GM23338 (cell line): ENCODE data around the gene MAD1L1. TPM values are rescaled to one million over a fixed set of nuclear protein-coding genes. Genes with fewer than 3 reads are reported as not detected.

Source experiments
- ATAC-seq: fragments of 200-7000 bp; cut with Tn5 transposase; 3 replicates; pipeline ENCODE4 v1.9.1; 2020
- DNase-seq: peaks from one replicate; pipeline ENCODE4 v3.0.0-alpha.2; 2015; ENCODE audit warnings: low spot score
- H2AFZ ChIP-seq: fragments of 200-600 bp; sonication (generic); 2 replicates; pipeline ENCODE4 v1.8.0; 2016; ENCODE audit warnings: antibody characterized with exemption, mild to moderate bottlenecking, moderate library complexity
- H3F3A ChIP-seq: fragments of 200-600 bp; sonication (generic); replicated peaks from 2 replicates; pipeline ENCODE4 v1.8.0; 2017; ENCODE audit warnings: antibody characterized with exemption, mixed run types, low read depth
- H3K27ac ChIP-seq: fragments of 200-600 bp; sonication (generic); 2 replicates; pipeline ENCODE4 v1.6.1; 2016; ENCODE audit warnings: low read depth
- H3K27me3 ChIP-seq: fragments of 200-600 bp; sonication (generic); 2 replicates; pipeline ENCODE4 v1.8.0; 2016; ENCODE audit warnings: mild to moderate bottlenecking, mixed run types, moderate library complexity; ENCODE audit not compliant: insufficient read depth
- H3K36me3 ChIP-seq: fragments of 200-600 bp; sonication (generic); 2 replicates; pipeline ENCODE4 v1.8.0; 2016; ENCODE audit warnings: mild to moderate bottlenecking; ENCODE audit not compliant: insufficient read depth
- H3K4me1 ChIP-seq: fragments of 200-600 bp; sonication (generic); 2 replicates; pipeline ENCODE4 v1.8.0; 2016; ENCODE audit warnings: mild to moderate bottlenecking, moderate library complexity; ENCODE audit not compliant: insufficient read depth
- H3K4me2 ChIP-seq: fragments of 200-600 bp; sonication (generic); 2 replicates; pipeline ENCODE4 v1.7.1; 2017; ENCODE audit warnings: mixed run types
- H3K4me3 ChIP-seq: fragments of 200-600 bp; sonication (generic); 2 replicates; pipeline ENCODE4 v1.6.1; 2016; ENCODE audit warnings: mixed run types
- H3K79me2 ChIP-seq: fragments of 200-600 bp; sonication (generic); replicated peaks from 2 replicates; pipeline ENCODE4 v1.8.0; 2017; ENCODE audit warnings: mild to moderate bottlenecking; ENCODE audit not compliant: insufficient read depth
- H3K9me2 ChIP-seq: fragments of 200-600 bp; sonication (generic); 2 replicates; pipeline ENCODE4 v1.8.0; 2017; ENCODE audit not compliant: insufficient read depth
- H4K20me1 ChIP-seq: fragments of 200-600 bp; sonication (generic); replicated peaks from 2 replicates; pipeline ENCODE4 v1.8.0; 2017; ENCODE audit warnings: mild to moderate bottlenecking; ENCODE audit not compliant: insufficient read depth
- H3K27ac Mint-ChIP-seq: 2 replicates; pipeline ENCODE4 v1.8.0; 2020; ENCODE audit warnings: inconsistent platforms, mild to moderate bottlenecking, moderate library complexity, mixed read lengths
- H3K27me3 Mint-ChIP-seq: 3 replicates; pipeline ENCODE4 v1.8.0; 2022; ENCODE audit warnings: low read depth, mild to moderate bottlenecking, moderate library complexity, mixed read lengths, inconsistent platforms; ENCODE audit not compliant: insufficient read depth, poor library complexity
- H3K36me3 Mint-ChIP-seq: 3 replicates; pipeline ENCODE4 v1.8.0; 2021; ENCODE audit warnings: low read depth, mild to moderate bottlenecking, inconsistent platforms, moderate library complexity, mixed read lengths
- H3K4me1 Mint-ChIP-seq: 3 replicates; pipeline ENCODE4 v1.8.0; 2020; ENCODE audit warnings: mild to moderate bottlenecking, inconsistent platforms, mixed read lengths
- H3K4me3 Mint-ChIP-seq: 3 replicates; pipeline ENCODE4 v1.8.0; 2021; ENCODE audit warnings: moderate library complexity, mild to moderate bottlenecking, inconsistent platforms, mixed read lengths
- H3K9me3 Mint-ChIP-seq: 3 replicates; pipeline ENCODE4 v1.8.0; 2020; ENCODE audit warnings: moderate library complexity, mild to moderate bottlenecking, inconsistent platforms, mixed read lengths
- CREB1 ChIP-seq: fragments of 250-450 bp; sonication (Bioruptor Pico); IDR thresholded peaks from 2 replicates; pipeline ENCODE4 v1.5.0; 2020; ENCODE audit warnings: low read depth, mild to moderate bottlenecking, moderate library complexity
- ETS1 ChIP-seq: IDR thresholded peaks from 2 replicates; pipeline ENCODE4 v1.6.1; 2016; ENCODE audit warnings: antibody characterized with exemption
- EZH2 ChIP-seq: fragments of 200-600 bp; sonication (generic); IDR thresholded peaks from one replicate; pipeline ENCODE4 v1.8.0; 2017; ENCODE audit warnings: antibody characterized with exemption, mild to moderate bottlenecking, low read depth; ENCODE audit not compliant: unreplicated experiment
- EZH2phosphoT487 ChIP-seq: fragments of 200-600 bp; sonication (generic); IDR thresholded peaks from one replicate; pipeline ENCODE4 v1.8.1; 2018; ENCODE audit warnings: antibody characterized with exemption; ENCODE audit not compliant: unreplicated experiment
- JUNB ChIP-seq: IDR thresholded peaks from one replicate; pipeline ENCODE4 v1.6.1; 2016; ENCODE audit warnings: antibody characterized with exemption; ENCODE audit not compliant: unreplicated experiment
- NANOG ChIP-seq: IDR thresholded peaks from 2 replicates; pipeline ENCODE4 v1.6.1; 2016; ENCODE audit warnings: antibody characterized with exemption, borderline replicate concordance
- STAT1 ChIP-seq: IDR thresholded peaks from one replicate; pipeline ENCODE4 v1.6.1; 2016; ENCODE audit warnings: antibody characterized with exemption; ENCODE audit not compliant: unreplicated experiment
- ZNF331 ChIP-seq: fragments of 250-450 bp; sonication (Bioruptor Pico); IDR thresholded peaks from 2 replicates; pipeline ENCODE4 v1.5.0; 2020; ENCODE audit warnings: low read depth, mild to moderate bottlenecking, moderate library complexity
- polyA plus RNA-seq: library from polyadenylated mRNA; unstranded; fragments of >200 nt; fragmentation: Nextera tagmentation; extraction: Ambion mirVana; gene quantifications from 2 replicates; pipeline ENCODE4 v1.2.1, GENCODE V29; 2016
- total RNA-seq: library from RNA; depleted of rRNA; stranded (reverse); fragments of >200 nt; shearing (Covaris generic); gene quantifications from 2 replicates; pipeline ENCODE4 v1.2.3, GENCODE V29; 2014
- TF ChIP-seq, protein P1 (sequence below): IDR thresholded peaks from one replicate; pipeline ENCODE4 v1.6.1; 2018; ENCODE audit warnings: antibody characterized with exemption; ENCODE audit not compliant: unreplicated experiment
- TF ChIP-seq, protein P2 (sequence below), 2 experiments: fragments of 200-600 bp in 1 of 2; sonication (generic) in 1 of 2; conservative IDR thresholded peaks; 2 replicates each; pipeline versions ENCODE4 v1.5.1 to v1.6.1; 2016 to 2017; ENCODE audit warnings: antibody characterized with exemption in 2 of 2, low read depth in 2 of 2, mild to moderate bottlenecking in 2 of 2, moderate library complexity in 1 of 2

The MAD1L1 gene
- total and polyA plus RNA-seq, 2 experiments from 2014 or later: 40.3 to 59.3 TPM

GRCh38 chr7:2011266-2012043, 221.3 kb downstream of the MAD1L1 start (continued):
- TF ChIP-seq, protein P1, sequence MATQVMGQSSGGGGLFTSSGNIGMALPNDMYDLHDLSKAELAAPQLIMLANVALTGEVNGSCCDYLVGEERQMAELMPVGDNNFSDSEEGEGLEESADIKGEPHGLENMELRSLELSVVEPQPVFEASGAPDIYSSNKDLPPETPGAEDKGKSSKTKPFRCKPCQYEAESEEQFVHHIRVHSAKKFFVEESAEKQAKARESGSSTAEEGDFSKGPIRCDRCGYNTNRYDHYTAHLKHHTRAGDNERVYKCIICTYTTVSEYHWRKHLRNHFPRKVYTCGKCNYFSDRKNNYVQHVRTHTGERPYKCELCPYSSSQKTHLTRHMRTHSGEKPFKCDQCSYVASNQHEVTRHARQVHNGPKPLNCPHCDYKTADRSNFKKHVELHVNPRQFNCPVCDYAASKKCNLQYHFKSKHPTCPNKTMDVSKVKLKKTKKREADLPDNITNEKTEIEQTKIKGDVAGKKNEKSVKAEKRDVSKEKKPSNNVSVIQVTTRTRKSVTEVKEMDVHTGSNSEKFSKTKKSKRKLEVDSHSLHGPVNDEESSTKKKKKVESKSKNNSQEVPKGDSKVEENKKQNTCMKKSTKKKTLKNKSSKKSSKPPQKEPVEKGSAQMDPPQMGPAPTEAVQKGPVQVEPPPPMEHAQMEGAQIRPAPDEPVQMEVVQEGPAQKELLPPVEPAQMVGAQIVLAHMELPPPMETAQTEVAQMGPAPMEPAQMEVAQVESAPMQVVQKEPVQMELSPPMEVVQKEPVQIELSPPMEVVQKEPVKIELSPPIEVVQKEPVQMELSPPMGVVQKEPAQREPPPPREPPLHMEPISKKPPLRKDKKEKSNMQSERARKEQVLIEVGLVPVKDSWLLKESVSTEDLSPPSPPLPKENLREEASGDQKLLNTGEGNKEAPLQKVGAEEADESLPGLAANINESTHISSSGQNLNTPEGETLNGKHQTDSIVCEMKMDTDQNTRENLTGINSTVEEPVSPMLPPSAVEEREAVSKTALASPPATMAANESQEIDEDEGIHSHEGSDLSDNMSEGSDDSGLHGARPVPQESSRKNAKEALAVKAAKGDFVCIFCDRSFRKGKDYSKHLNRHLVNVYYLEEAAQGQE: no peak
- TF ChIP-seq STAT1 (no peak), ZNF331 (CRISPR knock-in tag) (no peak), ETS1 (no peak), EZH2 (no peak), JUNB (no peak), CREB1 (CRISPR knock-in tag) (no peak), NANOG (no peak)
- TF ChIP-seq, protein P2, sequence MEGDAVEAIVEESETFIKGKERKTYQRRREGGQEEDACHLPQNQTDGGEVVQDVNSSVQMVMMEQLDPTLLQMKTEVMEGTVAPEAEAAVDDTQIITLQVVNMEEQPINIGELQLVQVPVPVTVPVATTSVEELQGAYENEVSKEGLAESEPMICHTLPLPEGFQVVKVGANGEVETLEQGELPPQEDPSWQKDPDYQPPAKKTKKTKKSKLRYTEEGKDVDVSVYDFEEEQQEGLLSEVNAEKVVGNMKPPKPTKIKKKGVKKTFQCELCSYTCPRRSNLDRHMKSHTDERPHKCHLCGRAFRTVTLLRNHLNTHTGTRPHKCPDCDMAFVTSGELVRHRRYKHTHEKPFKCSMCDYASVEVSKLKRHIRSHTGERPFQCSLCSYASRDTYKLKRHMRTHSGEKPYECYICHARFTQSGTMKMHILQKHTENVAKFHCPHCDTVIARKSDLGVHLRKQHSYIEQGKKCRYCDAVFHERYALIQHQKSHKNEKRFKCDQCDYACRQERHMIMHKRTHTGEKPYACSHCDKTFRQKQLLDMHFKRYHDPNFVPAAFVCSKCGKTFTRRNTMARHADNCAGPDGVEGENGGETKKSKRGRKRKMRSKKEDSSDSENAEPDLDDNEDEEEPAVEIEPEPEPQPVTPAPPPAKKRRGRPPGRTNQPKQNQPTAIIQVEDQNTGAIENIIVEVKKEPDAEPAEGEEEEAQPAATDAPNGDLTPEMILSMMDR (conservative IDR thresholded peaks at IDR 0.05; ENCODE audit: low read depth in 2 of 2): no peak

- no peak overlapping the region for H3K27ac Mint-ChIP-seq
- no peak for TF ChIP-seq NANOG
- TF ChIP-seq, protein P1: no peak
- TF ChIP-seq EZH2phosphoT487: no peak
- no peak for TF ChIP-seq JUNB
- TF ChIP-seq ZNF331 (CRISPR knock-in tag): no peak
- TF ChIP-seq STAT1: no peak
- TF ChIP-seq CREB1 (CRISPR knock-in tag): no peak
- TF ChIP-seq EZH2: no peak
- TF ChIP-seq ETS1: no peak
Observed at GRCh38 chr7:2010551-2011265, 222.0 kb downstream of the MAD1L1 start.

More at GRCh38 chr7:2010551-2011265, 222.0 kb downstream of the MAD1L1 start:
- H3K27me3 Mint-ChIP-seq: peaks cover 10% of the 10 kb centered on the region
- Histone ChIP-seq H3K9me2 (no peaks in the 10 kb centered on the region), H3F3A (no peaks in the 10 kb centered on the region), H3K4me2 (no peak overlapping the region), H3K36me3 (no peaks in the 10 kb centered on the region; the same call in 1 of the 2 replicates), H3K27ac (no peak overlapping the region), H3K4me3 (no peak overlapping the region), H3K4me1 (no peaks in the 10 kb centered on the region), H2AFZ (no peak overlapping the region), H3K27me3 (no peaks in the 10 kb centered on the region), H3K79me2 (0 out of 2 replicates have a peak, but pooled peaks cover 1% of the 10 kb centered on the region), H4K20me1 (0 out of 2 replicates have a peak, but pooled peaks cover 5% of the 10 kb centered on the region)
- H3K36me3 Mint-ChIP-seq: peaks cover 3% of the 10 kb centered on the region
- DNase-seq (no peak), ATAC-seq (no peak)
- no peaks in the 10 kb centered on the region for H3K9me3 Mint-ChIP-seq
- H3K4me1 Mint-ChIP-seq: no peaks in the 10 kb centered on the region; the same call in 2 of the 3 replicates
- H3K4me3 Mint-ChIP-seq: no peak overlapping the region
